IMR-90 (cell line): ENCODE results near the gene PSENEN. TPM values are rescaled to one million over a fixed set of nuclear protein-coding genes. Genes with fewer than 3 reads are reported as not detected.

Experiments used
- ATAC-seq: fragments of 200-7000 bp; cut with Tn5 transposase; 2 replicates; pipeline ENCODE4 v1.9.1; 2020; ENCODE audit warnings: low read depth, mild to moderate bottlenecking, moderate library complexity
- BruUV-seq: library from RNA; stranded (reverse); fragments of 400-500 nt; replicated peaks from 2 replicates; lab custom pipeline; 2021; lab: Mats Ljungman, UMichigan
- CTCF ChIA-PET: fragments of 300-600 bp; formaldehyde crosslinking; extraction: SDS; loops from one replicate; lab custom pipeline; 2021; ENCODE audit warnings: antibody characterized with exemption; lab: Yijun Ruan, JAX
- POLR2A ChIA-PET: fragments of 300-600 bp; sonication (Branson Sonifier 250); formaldehyde crosslinking; loops from one replicate; lab custom pipeline; 2022; ENCODE audit warnings: antibody characterized with exemption; ENCODE audit not compliant: unreplicated experiment; lab: Charles Lee
- DNase-seq: peaks from one replicate; pipeline ENCODE4 v3.0.0; 2013
- H2AFZ ChIP-seq: replicated peaks from 2 replicates; pipeline ENCODE3; 2013; ENCODE audit warnings: low read length, mild to moderate bottlenecking; ENCODE audit not compliant: poor library complexity
- H2AK5ac ChIP-seq: 2 replicates; pipeline ENCODE4 v1.6.1; 2013; ENCODE audit warnings: low read depth, low read length, inconsistent platforms
- H2AK9ac ChIP-seq: replicated peaks from 2 replicates; pipeline ENCODE3; 2013; ENCODE audit warnings: mild to moderate bottlenecking, low read depth, low read length, moderate library complexity; ENCODE audit not compliant: poor library complexity
- H2BK120ac ChIP-seq: 2 replicates; pipeline ENCODE4 v1.6.1; 2013; ENCODE audit warnings: low read depth, low read length, inconsistent platforms
- H2BK15ac ChIP-seq: 3 replicates; pipeline ENCODE4 v1.6.1; 2013; ENCODE audit warnings: low read depth, low read length, inconsistent platforms
- H2BK20ac ChIP-seq: 2 replicates; pipeline ENCODE4 v1.6.1; 2013; ENCODE audit warnings: low read depth, mild to moderate bottlenecking, inconsistent platforms, low read length, moderate library complexity
- H2BK5ac ChIP-seq: 2 replicates; pipeline ENCODE4 v1.6.1; 2013; ENCODE audit warnings: mild to moderate bottlenecking, low read depth, low read length, inconsistent platforms; ENCODE audit not compliant: poor library complexity, severe bottlenecking
- H3K14ac ChIP-seq: replicated peaks from 2 replicates; pipeline ENCODE4 v1.6.1; 2013; ENCODE audit warnings: low read depth, low read length, inconsistent platforms
- H3K18ac ChIP-seq: 2 replicates; pipeline ENCODE4 v1.6.1; 2013; ENCODE audit warnings: low read depth, low read length, control low read depth
- H3K23ac ChIP-seq: 2 replicates; pipeline ENCODE4 v1.6.1; 2013; ENCODE audit warnings: low read depth, low read length, inconsistent platforms
- H3K27ac ChIP-seq: 2 replicates; pipeline ENCODE4 v1.5.1; 2013; ENCODE audit warnings: mild to moderate bottlenecking, control low read depth, low read length; ENCODE audit not compliant: insufficient read depth
- H3K27me3 ChIP-seq: 2 replicates; pipeline ENCODE4 v1.6.1; 2013; ENCODE audit warnings: low read length; ENCODE audit not compliant: control insufficient read depth, insufficient read depth
- H3K36me3 ChIP-seq: 2 replicates; pipeline ENCODE4 v1.6.1; 2013; ENCODE audit warnings: low read length, mixed read lengths; ENCODE audit not compliant: control insufficient read depth, insufficient read depth
- H3K4ac ChIP-seq: 2 replicates; pipeline ENCODE4 v1.6.1; 2013; ENCODE audit warnings: low read depth, low read length, inconsistent platforms
- H3K4me1 ChIP-seq: 2 replicates; pipeline ENCODE4 v1.6.1; 2013; ENCODE audit warnings: low read length, mixed read lengths; ENCODE audit not compliant: control insufficient read depth, insufficient read depth
- H3K4me2 ChIP-seq: 2 replicates; pipeline ENCODE4 v1.6.1; 2013; ENCODE audit warnings: low read depth, mild to moderate bottlenecking, control low read depth, low read length, moderate library complexity
- H3K4me3 ChIP-seq: 2 replicates; pipeline ENCODE4 v1.5.1; 2013; ENCODE audit warnings: low read depth, mild to moderate bottlenecking, control low read depth, low read length, moderate library complexity; ENCODE audit not compliant: insufficient read depth
- H3K56ac ChIP-seq: 2 replicates; pipeline ENCODE4 v1.6.1; 2013; ENCODE audit warnings: low read length, inconsistent platforms; ENCODE audit not compliant: insufficient read depth; ENCODE audit errors: extremely low read depth
- H3K79me1 ChIP-seq, 2 experiments: 2 replicates each; pipeline ENCODE4 v1.6.1; 2013; ENCODE audit warnings: low read length in 2 of 2, inconsistent platforms in 1 of 2, low read depth in 1 of 2
- H3K9ac ChIP-seq: 2 replicates; pipeline ENCODE4 v1.6.1; 2013; ENCODE audit warnings: low read depth, low read length, control low read depth
- H3K9me1 ChIP-seq: 2 replicates; pipeline ENCODE4 v1.6.1; 2013; ENCODE audit warnings: low read length, inconsistent platforms; ENCODE audit not compliant: insufficient read depth
- H3K9me3 ChIP-seq: 2 replicates; pipeline ENCODE4 v1.6.1; 2013; ENCODE audit warnings: low read length; ENCODE audit not compliant: control insufficient read depth, insufficient read depth
- H4K20me1 ChIP-seq: 2 replicates; pipeline ENCODE4 v1.6.1; 2013; ENCODE audit warnings: low read length, inconsistent platforms; ENCODE audit not compliant: insufficient read depth
- H4K5ac ChIP-seq: 2 replicates; pipeline ENCODE4 v1.6.1; 2013; ENCODE audit warnings: mild to moderate bottlenecking, low read depth, low read length, control low read depth
- H4K8ac ChIP-seq, 2 experiments: 2 replicates each; pipeline ENCODE4 v1.6.1; 2013; ENCODE audit warnings: low read depth in 2 of 2, low read length in 2 of 2, control low read depth in 1 of 2, inconsistent platforms in 1 of 2
- H4K91ac ChIP-seq: 2 replicates; pipeline ENCODE4 v1.6.1; 2013; ENCODE audit warnings: low read depth, low read length, inconsistent platforms; ENCODE audit not compliant: insufficient read depth
- CEBPB ChIP-seq: IDR thresholded peaks from 2 replicates; pipeline ENCODE4 v1.6.1; 2012; ENCODE audit warnings: low read depth, low read length, improper control_type of control experiment
- RAD21 ChIP-seq: IDR thresholded peaks from 2 replicates; pipeline ENCODE4 v1.6.1; 2012; ENCODE audit warnings: low read length, improper control_type of control experiment
- RCOR1 ChIP-seq: IDR thresholded peaks from 2 replicates; pipeline ENCODE4 v1.6.1; 2012; ENCODE audit warnings: mild to moderate bottlenecking, low read length, improper control_type of control experiment; ENCODE audit not compliant: insufficient replicate concordance
- RFX5 ChIP-seq: IDR thresholded peaks from 2 replicates; pipeline ENCODE4 v1.8.0; 2012; ENCODE audit warnings: low read depth, mild to moderate bottlenecking, low read length, moderate library complexity
- WGBS, 2 experiments: methylation state at CpG; one replicate each; pipeline versions ENCODE4 v1.1.5 to v1.1.7; 2013; ENCODE audit warnings: missing lambda C conversion rate in 2 of 2; ENCODE audit not compliant: insufficient read length in 1 of 2; ENCODE audit errors: extremely low coverage in 2 of 2; 5-methylcytosine and 5-hydroxymethylcytosine counted together
- dilution Hi-C: fragments of 300-500 bp; cut with HindIII; formaldehyde crosslinking; loops from one replicate; pipeline ENCODE4 v1.14.3; 2018; ENCODE audit warnings: low sequenced_read_pairs; ENCODE audit not compliant: unreplicated experiment
- in situ Hi-C: fragments of 300-500 bp; cut with MboI; formaldehyde crosslinking; loops from 3 replicates; pipeline ENCODE4 v1.14.3; 2019; ENCODE audit warnings: low sequenced_read_pairs, inconsistent platforms, mixed read lengths
- intact Hi-C: fragments of 100-400 bp; cut with micrococcal nuclease; formaldehyde crosslinking; loops from 2 replicates; pipeline ENCODE4 v1.10.0; 2022
- polyA plus RNA-seq, 3 experiments: library from polyadenylated mRNA; depleted of rRNA; stranded (reverse); fragments of >200 nt; gene quantifications; 2 replicates each; pipeline ENCODE4 v1.2.3, GENCODE V29; 2012; ENCODE audit warnings: low replicate concordance in 1 of 3
- total RNA-seq: library from RNA; depleted of rRNA; stranded (reverse); fragments of >200 nt; gene quantifications from 2 replicates; pipeline ENCODE4 v1.2.3, GENCODE V29; 2012
- TF ChIP-seq, protein P1 (sequence below): fragments of 150-350 bp; IDR thresholded peaks from 2 replicates; pipeline ENCODE4 v1.6.1; 2017; ENCODE audit warnings: mild to moderate bottlenecking, antibody characterized with exemption, low read length, low read depth
- TF ChIP-seq, protein P2 (sequence below): conservative IDR thresholded peaks from 2 replicates; pipeline ENCODE4 v1.5.1; 2012; ENCODE audit warnings: mild to moderate bottlenecking, low read depth, low read length, improper control_type of control experiment

Gene PSENEN
- total and polyA plus RNA-seq, 2 of the 4 experiments (the other 2 are of a cell fraction) = 9.0 to 47.0 TPM

DNA sequence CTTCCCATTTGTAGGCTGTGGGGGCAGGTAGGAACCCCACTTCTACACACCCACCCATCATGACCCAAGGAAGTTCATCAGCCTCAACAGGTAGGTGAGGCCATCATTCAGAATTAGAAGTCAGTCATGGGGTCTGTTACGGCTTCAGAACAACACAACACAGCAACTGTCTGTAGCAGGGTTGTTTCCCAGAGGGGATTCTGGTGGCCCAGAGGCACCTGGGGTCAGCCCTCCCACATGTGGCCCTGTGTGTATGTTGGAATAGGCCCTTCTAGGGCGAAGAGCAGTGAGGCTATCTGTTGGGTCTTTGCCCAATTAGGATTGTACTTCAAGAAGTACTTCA lies 6.6 kb upstream of the PSENEN start:
- Histone ChIP-seq H3K79me1 (peaks cover 0 to 18% of the 10 kb centered on the region in 2 experiments; a peak in 2 of 4 replicates), H3K9me1 (no peaks in the 10 kb centered on the region), H3K14ac (no peak overlapping the region), H4K91ac (no peak overlapping the region), H3K27ac (no peak overlapping the region), H3K36me3 (peaks cover 45% of the 10 kb centered on the region), H3K27me3 (no peaks in the 10 kb centered on the region), H4K5ac (no peak overlapping the region), H2BK120ac (no peak overlapping the region), H3K9me3 (no peaks in the 10 kb centered on the region), H3K56ac (no peak overlapping the region), H3K4me3 (no peak overlapping the region), H3K18ac (no peak overlapping the region), H3K9ac (no peak overlapping the region), H2AFZ (no peak overlapping the region), H3K4me2 (no peak overlapping the region), H3K4me1 (0 out of 2 replicates have a peak, but pooled peaks cover 3% of the 10 kb centered on the region), H3K4ac (no peak overlapping the region), H2BK20ac (no peak overlapping the region), H2AK5ac (no peak overlapping the region), H3K23ac (no peak overlapping the region), H2BK5ac (no peak overlapping the region), H4K8ac (no peak overlapping the region), H2BK15ac (no peak overlapping the region), H2AK9ac (no peak overlapping the region), H4K20me1 (no peaks in the 10 kb centered on the region; the same call in 1 of the 2 replicates)
- ATAC-seq = no peak
- in situ Hi-C loops = no loop called here
- intact Hi-C loops = no loop called here
- no peak for DNase-seq
- TF ChIP-seq, protein P1, sequence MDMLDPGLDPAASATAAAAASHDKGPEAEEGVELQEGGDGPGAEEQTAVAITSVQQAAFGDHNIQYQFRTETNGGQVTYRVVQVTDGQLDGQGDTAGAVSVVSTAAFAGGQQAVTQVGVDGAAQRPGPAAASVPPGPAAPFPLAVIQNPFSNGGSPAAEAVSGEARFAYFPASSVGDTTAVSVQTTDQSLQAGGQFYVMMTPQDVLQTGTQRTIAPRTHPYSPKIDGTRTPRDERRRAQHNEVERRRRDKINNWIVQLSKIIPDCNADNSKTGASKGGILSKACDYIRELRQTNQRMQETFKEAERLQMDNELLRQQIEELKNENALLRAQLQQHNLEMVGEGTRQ = no peak
- TF ChIP-seq, protein P2, sequence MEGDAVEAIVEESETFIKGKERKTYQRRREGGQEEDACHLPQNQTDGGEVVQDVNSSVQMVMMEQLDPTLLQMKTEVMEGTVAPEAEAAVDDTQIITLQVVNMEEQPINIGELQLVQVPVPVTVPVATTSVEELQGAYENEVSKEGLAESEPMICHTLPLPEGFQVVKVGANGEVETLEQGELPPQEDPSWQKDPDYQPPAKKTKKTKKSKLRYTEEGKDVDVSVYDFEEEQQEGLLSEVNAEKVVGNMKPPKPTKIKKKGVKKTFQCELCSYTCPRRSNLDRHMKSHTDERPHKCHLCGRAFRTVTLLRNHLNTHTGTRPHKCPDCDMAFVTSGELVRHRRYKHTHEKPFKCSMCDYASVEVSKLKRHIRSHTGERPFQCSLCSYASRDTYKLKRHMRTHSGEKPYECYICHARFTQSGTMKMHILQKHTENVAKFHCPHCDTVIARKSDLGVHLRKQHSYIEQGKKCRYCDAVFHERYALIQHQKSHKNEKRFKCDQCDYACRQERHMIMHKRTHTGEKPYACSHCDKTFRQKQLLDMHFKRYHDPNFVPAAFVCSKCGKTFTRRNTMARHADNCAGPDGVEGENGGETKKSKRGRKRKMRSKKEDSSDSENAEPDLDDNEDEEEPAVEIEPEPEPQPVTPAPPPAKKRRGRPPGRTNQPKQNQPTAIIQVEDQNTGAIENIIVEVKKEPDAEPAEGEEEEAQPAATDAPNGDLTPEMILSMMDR = no peak
- TF ChIP-seq RFX5 (no peak), RAD21 (no peak), CEBPB (no peak), RCOR1 (no peak)
- ChIA-PET POLR2A (no interaction called here), CTCF (no interaction called here)
- no TSS peak for BruUV-seq
- dilution Hi-C loops = no loop called here
- WGBS, 2 experiments = 80% methylated on average over 1 of the region's 2 CpGs; no CpG with 5 or more reads in 1 of the 2 experiments
